Activated B cell treated with CpG ODN at 0.5 μM for 24 hours (primary cell): ENCODE data around the gene THSD4. TPM values are rescaled to one million over a fixed set of nuclear protein-coding genes. Genes with fewer than 3 reads are reported as not detected.

ENCODE experiments used
- ATAC-seq: fragments of 200-7000 bp; cut with Tn5 transposase; one replicate; pipeline ENCODE4 v1.10.0; 2021; ENCODE audit warnings: low read depth, mild to moderate bottlenecking, moderate library complexity
- CTCF ChIA-PET: fragments of 350-600 bp; sonication (Branson Sonifier 250); formaldehyde crosslinking; loops from one replicate; lab custom pipeline; 2021; ENCODE audit warnings: antibody characterized with exemption; lab: Charles Lee
- POLR2A ChIA-PET: fragments of 350-600 bp; sonication (Branson Sonifier 250); formaldehyde crosslinking; loops from one replicate; lab custom pipeline; 2021; ENCODE audit warnings: antibody characterized with exemption; lab: Charles Lee
- DNase-seq: peaks from one replicate; pipeline ENCODE4 v3.0.0; 2022
- H3K27ac Mint-ChIP-seq: one replicate; pipeline ENCODE4 v1.8.0; 2020; ENCODE audit warnings: mixed read lengths
- H3K27me3 Mint-ChIP-seq: one replicate; pipeline ENCODE4 v1.8.0; 2021; ENCODE audit warnings: mixed read lengths
- H3K36me3 Mint-ChIP-seq: one replicate; pipeline ENCODE4 v1.8.0; 2021; ENCODE audit warnings: low read depth, mixed read lengths
- H3K4me1 Mint-ChIP-seq: one replicate; pipeline ENCODE4 v1.8.0; 2021; ENCODE audit warnings: mixed read lengths
- H3K4me3 Mint-ChIP-seq: one replicate; pipeline ENCODE4 v1.8.0; 2020; ENCODE audit warnings: mild to moderate bottlenecking, mixed read lengths
- H3K9me3 Mint-ChIP-seq: one replicate; pipeline ENCODE4 v1.8.0; 2020; ENCODE audit warnings: mixed read lengths
- intact Hi-C: fragments of 100-400 bp; cut with micrococcal nuclease; formaldehyde crosslinking; loops from one replicate; pipeline ENCODE4 v1.15.1; 2024
- total RNA-seq: library from RNA; stranded (reverse); gene quantifications from 2 replicates; pipeline ENCODE4 v1.2.3, GENCODE V29; 2022
- TF ChIP-seq, protein P1 (sequence below): fragments of 200-600 bp; IDR thresholded peaks from one replicate; pipeline ENCODE4 v1.8.0; 2022; ENCODE audit warnings: antibody characterized with exemption, mild to moderate bottlenecking

The THSD4 gene
- total RNA-seq, 1 donor from 2014 or later, result not detected

DNA sequence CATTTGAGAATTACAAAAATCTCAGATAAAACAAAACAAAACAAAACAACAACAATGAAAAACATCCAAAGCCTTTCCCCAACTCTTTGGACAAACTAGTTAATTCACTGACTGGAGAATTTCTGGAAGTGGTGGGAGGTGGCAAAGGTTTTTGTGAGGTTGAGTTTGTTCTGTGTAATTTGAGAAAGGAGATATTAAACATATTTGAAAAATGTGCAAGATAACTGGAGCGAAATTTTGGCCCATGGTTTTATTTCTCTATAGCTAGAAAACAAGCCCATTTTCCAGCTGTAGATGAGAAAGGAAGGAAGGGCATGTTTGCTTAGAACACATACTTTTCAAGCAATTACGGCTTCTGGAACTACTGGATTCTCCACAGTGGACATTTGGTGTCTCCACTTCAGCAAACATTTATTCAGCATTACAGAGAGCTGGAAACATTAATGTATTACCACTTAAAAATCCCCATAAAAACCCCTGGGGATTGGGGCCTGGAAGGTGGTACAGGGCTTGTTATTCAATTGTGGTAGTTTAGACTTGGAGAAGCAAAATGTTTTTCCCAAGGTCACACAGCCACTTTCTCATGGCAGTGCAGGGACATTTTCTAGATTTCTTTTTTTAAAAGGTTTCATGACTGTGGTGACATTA is 135.8 kb downstream of the THSD4 start:
- DNase-seq (no peak), ATAC-seq (no peak)
- Mint-ChIP-seq H3K27me3 (no peaks in the 10 kb centered on the region), H3K4me3 (no peak overlapping the region), H3K4me1 (no peaks in the 10 kb centered on the region), H3K9me3 (no peaks in the 10 kb centered on the region), H3K36me3 (no peaks in the 10 kb centered on the region), H3K27ac (no peak overlapping the region)
- POLR2A ChIA-PET, result no interaction called here
- intact Hi-C loops, result no loop called here
- TF ChIP-seq, protein P1, sequence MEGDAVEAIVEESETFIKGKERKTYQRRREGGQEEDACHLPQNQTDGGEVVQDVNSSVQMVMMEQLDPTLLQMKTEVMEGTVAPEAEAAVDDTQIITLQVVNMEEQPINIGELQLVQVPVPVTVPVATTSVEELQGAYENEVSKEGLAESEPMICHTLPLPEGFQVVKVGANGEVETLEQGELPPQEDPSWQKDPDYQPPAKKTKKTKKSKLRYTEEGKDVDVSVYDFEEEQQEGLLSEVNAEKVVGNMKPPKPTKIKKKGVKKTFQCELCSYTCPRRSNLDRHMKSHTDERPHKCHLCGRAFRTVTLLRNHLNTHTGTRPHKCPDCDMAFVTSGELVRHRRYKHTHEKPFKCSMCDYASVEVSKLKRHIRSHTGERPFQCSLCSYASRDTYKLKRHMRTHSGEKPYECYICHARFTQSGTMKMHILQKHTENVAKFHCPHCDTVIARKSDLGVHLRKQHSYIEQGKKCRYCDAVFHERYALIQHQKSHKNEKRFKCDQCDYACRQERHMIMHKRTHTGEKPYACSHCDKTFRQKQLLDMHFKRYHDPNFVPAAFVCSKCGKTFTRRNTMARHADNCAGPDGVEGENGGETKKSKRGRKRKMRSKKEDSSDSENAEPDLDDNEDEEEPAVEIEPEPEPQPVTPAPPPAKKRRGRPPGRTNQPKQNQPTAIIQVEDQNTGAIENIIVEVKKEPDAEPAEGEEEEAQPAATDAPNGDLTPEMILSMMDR, result no peak
- CTCF ChIA-PET, result no interaction called here

DNA sequence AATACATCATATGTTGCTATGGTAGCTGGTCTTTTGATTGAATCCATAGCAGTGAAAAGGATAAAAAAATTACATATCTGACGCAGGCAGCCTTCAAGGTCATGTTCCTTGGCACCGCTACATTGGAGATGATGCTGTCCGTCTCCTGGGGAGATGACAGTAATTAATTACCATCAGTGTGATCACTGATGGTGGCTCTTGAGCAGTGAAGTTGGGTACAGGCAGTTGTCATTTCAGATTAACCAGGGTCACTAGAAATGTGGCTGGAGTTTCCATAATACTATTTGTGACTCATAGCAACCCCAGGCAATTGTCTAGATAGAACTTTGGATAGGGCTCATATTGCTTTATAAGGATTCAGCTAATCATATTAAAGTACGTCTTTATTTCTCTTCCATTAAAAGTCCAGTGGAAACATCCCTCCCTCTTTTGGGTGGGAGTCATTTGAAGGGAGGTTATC is 136.3 kb downstream of the THSD4 start:
- H3K9me3 Mint-ChIP-seq, result no peaks in the 10 kb centered on the region
- H3K27ac Mint-ChIP-seq, result no peak overlapping the region
- no peaks in the 10 kb centered on the region for H3K4me1 Mint-ChIP-seq
- DNase-seq (no peak), ATAC-seq (no peak)
- H3K27me3 Mint-ChIP-seq, result no peaks in the 10 kb centered on the region
- POLR2A ChIA-PET, result no interaction called here
- H3K36me3 Mint-ChIP-seq, result no peaks in the 10 kb centered on the region
- intact Hi-C loops, result no loop called here
- TF ChIP-seq, protein P1, result no peak
- no peak overlapping the region for H3K4me3 Mint-ChIP-seq
- CTCF ChIA-PET, result interaction anchor here (0.8 kb wide), 1 partner anchor 426 kb away, joined by 3 read pairs; no protein-coding TSS in a partner anchor

DNA sequence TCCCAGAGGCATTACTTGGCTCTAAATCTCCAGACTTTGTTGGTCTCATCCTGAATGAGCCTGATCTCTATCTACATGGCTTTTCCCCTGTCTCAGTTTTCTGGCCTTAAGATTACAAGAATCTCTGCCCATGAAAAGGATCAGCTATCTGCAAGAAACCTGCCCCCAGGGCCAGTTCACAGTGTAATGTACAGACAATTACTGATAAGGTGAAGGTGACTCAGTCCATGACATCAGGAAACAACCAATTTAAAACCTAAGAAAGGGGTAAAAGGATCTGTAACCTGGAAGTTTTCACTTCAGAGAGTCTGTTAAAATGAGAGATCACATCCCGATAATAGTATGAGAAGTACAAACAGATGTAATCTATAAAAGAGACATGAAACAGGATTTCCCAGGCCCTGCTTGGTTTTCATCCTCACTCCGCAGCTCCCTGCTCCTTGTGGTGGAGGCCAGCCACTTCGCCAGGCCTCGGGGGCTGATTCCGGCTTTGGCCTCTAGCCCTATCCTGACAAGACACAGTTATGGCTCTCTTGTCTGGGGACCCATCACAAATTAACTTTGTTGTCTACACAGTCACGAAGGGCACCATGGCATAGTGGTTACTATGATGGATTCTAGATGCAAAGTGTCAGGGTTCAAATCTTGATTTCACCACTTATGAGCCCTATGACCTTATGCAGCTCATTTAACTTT is 136.9 kb downstream of the THSD4 start:
- DNase-seq (no peak), ATAC-seq (no peak)
- POLR2A ChIA-PET, result no interaction called here
- Mint-ChIP-seq H3K36me3 (no peaks in the 10 kb centered on the region), H3K27ac (no peak overlapping the region), H3K4me3 (no peak overlapping the region), H3K27me3 (no peaks in the 10 kb centered on the region), H3K9me3 (no peaks in the 10 kb centered on the region), H3K4me1 (no peaks in the 10 kb centered on the region)
- CTCF ChIA-PET, result interaction anchor here (0.8 kb wide), 1 partner anchor 427 kb away, joined by 3 read pairs; no protein-coding TSS in a partner anchor
- intact Hi-C loops, result no loop called here
- TF ChIP-seq, protein P1, result no peak

DNA sequence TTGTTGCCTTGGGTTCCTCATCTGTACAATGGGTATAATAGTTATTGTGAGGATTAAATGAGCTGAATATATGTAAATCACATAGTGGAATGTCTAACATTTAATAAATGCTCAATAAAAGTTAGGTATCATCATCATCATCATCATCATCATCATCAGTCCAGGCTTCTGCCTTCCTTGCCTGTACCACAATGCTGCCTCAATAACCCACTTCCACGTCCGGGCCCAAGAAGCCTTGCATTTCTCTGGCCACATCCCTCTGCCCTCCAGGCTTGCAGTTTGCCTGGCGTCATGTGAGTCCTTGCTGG is 137.4 kb downstream of the THSD4 start:
- Mint-ChIP-seq H3K4me3 (no peak overlapping the region), H3K36me3 (no peaks in the 10 kb centered on the region), H3K27me3 (no peaks in the 10 kb centered on the region), H3K4me1 (no peaks in the 10 kb centered on the region), H3K9me3 (no peaks in the 10 kb centered on the region), H3K27ac (no peak overlapping the region)
- no peak for DNase-seq
- POLR2A ChIA-PET, result no interaction called here
- TF ChIP-seq, protein P1, result no peak
- ATAC-seq, result no peak
- intact Hi-C loops, result no loop called here
- CTCF ChIA-PET, result no interaction called here

DNA sequence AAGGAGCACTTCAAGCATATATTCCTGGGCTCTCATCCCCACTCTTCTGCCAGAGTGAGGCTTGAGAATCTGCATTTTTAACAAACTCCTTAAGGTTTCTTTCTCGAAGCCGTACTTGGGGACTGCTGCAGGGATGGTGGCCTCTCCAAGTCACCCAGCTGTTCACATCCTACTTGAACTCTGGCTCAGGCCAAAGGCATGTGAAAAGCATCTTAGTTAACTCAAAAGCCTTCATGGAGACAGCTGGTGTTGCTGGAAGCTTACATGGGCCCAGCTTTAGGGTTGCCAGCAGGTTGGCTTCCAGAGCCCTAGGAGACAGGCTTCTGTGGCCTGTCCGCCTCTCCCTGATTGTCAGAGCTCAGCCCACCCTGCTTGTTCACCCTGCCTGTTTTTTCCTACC is 139.2 kb downstream of the THSD4 start:
- TF ChIP-seq, protein P1, result no peak

More for the DNA sequence above, 139.2 kb downstream of the THSD4 start:
- intact Hi-C loops, result no loop called here
- ChIA-PET CTCF (no interaction called here), POLR2A (no interaction called here)
- no peaks in the 10 kb centered on the region for H3K4me1 Mint-ChIP-seq
- H3K4me3 Mint-ChIP-seq, result no peak overlapping the region
- ATAC-seq (no peak), DNase-seq (no peak)
- no peak overlapping the region for H3K27ac Mint-ChIP-seq
- H3K36me3 Mint-ChIP-seq, result no peaks in the 10 kb centered on the region
- no peaks in the 10 kb centered on the region for H3K9me3 Mint-ChIP-seq
- no peaks in the 10 kb centered on the region for H3K27me3 Mint-ChIP-seq
